Measurements from ENCODE around the gene CAPN13.

CAPN13 gene

GRCh38 chr2:30786923-30787685, 20.1 kb downstream of the CAPN13 start:
- DNase-seq (ENCODE audit: low read depth): no peak

GRCh38 chr2:30784682-30785081, 22.6 kb downstream of the CAPN13 start:
- DNase-seq (ENCODE audit: low read depth): no peak

- no peak for DNase-seq (ENCODE audit: low read depth)
These were observed 25.2 kb downstream of the CAPN13 start for GRCh38 chr2:30781961-30782533.

DNA sequence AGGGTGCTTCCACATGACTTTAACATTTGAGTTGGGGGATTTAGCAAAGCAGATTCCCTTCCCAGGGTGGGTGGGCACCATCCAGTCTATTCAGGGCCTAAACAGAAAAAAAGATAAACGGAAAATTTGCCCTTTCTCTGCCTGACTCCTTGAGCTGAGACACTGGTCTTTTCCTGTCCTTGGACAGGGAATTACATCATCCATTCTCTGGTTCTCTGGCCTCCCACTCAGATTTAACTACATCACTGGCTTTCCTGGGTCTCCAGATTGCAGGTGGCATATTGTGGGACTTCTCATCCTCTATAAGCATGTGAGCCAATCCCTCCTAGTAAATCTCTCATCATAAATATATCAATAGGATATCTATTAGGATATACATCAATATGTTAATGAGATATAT, 25.8 kb downstream of the CAPN13 start:
- DNase-seq (ENCODE audit: low read depth): no peak

DNA sequence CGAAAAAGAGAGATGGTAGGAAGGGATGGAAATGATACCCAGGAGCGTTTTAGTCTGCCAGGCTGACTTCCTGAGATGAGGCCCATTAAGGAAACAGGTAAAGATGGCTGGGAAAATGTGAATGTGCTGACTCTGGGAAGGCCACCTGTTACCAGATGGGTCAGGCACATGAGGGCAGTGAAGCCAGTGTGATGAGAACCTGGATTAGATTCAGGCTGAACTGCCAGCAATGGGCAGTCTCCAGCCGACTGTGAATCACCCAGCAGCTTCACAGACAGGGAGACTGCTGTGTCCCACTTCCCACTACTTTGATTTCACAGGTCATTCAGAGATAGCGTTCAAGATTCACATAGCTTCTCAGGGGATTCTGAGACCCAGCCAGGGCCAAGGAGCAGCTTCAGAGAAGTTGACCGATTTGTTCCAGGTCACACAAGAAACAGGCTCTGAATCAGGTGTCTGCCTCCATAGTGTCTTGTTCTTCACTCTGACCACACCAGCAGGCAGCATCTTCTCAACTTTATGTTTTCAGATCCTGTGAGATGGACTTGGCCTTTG, 26.4 kb downstream of the CAPN13 start:
- no peak for DNase-seq (ENCODE audit: low read depth)

- no peak for DNase-seq (ENCODE audit: low read depth)
These were observed 28.6 kb downstream of the CAPN13 start for GRCh38 chr2:30778611-30779010.

DNA sequence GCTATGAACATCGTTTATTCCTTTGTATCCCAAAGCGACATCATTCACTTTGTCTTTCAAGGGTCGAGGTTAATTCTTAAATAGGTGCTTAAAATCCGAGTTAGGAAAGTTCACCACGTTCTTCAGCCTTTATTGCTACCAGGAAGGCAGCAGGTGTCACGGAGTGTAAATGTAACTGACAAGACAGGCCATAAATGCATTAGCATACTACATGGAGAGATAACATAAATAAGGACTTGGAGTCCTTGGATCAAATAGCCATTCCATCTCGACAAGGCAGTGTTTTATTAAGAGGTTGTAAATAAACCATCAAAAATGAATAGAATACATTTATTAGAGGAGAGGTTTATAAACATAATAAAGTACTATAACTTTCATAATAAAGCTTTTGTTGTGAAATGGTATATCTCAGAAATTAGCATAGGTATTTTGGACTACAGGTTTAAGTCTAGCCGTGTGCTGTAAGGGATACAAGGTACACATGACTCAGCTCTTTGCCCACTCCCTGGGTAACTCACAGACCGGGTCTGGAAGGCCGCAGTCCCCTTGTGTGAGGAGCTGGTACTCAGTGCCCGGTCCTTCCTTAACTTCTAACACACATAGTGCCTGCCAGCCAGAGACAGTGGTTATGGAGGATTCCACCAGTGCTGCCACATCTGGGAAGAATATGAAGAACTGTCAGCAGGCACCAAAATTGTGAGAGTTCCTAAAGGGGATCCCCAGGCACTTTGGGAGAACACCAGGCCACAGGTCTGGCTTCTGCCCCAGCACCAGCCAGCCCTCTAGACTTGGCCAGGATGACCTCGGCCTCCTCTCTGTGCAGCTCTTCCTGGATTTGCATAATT, 29.4 kb downstream of the CAPN13 start:
- no peak for DNase-seq (ENCODE audit: low read depth)

DNA sequence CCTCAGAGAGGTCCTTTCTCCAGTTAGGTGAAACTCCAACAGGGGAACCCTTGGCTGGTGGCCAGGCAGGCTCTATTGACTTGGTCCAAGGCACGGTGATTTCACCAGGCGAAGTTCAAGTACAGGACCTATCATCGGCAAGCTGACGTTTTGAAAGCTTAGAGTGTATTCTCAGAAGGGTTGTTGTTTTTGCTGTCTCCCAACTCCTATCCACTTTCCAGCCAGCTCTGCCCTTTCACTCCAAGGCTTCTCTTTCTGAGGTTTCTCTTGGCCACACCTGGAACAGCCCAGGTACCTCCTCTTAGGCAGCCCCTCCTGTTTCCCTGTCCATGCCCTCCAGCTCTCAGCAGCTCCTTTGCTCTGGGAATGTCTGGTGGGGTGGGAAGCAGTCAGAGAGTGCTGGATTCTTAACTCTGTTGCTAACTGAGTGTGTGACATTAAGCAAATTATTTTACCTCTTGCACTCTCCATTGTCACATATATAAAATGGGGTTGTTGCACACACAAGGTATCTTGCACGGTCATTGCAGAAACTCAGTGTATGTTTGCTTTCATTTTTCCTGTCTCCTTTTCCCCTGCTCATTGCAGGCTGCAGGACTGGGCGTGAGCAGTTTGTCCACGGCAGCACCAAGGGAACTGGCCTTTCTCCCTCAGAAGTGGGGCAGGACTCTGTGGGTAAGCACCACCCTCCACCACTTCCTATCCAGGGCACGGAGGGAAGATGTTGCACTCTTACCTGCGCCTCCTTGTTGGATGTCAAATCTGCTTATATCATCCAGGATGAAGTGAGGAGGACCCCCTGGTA, 30.2 kb downstream of the CAPN13 start:
- no peak for DNase-seq (ENCODE audit: low read depth)

DNA sequence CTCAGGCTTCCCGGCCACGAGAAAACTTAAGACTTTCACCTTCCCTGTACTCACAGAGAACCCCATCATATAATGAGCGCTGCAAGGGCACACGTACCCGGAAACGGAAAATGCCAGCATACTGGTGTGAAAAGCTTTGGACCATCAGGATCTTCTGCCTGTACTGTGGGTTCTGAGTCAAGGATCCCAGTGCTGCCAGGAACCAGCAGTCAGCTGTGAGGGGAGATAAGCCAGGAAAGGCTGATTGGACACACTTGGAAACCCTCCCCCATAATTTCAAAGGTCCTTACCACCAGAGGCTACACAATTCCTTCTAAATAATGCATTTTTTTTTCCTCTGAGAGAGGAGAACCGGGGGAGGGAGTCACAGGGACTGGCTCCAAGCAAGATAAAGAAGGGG, 31.4 kb downstream of the CAPN13 start:
- no peak for DNase-seq (ENCODE audit: low read depth)

DNA sequence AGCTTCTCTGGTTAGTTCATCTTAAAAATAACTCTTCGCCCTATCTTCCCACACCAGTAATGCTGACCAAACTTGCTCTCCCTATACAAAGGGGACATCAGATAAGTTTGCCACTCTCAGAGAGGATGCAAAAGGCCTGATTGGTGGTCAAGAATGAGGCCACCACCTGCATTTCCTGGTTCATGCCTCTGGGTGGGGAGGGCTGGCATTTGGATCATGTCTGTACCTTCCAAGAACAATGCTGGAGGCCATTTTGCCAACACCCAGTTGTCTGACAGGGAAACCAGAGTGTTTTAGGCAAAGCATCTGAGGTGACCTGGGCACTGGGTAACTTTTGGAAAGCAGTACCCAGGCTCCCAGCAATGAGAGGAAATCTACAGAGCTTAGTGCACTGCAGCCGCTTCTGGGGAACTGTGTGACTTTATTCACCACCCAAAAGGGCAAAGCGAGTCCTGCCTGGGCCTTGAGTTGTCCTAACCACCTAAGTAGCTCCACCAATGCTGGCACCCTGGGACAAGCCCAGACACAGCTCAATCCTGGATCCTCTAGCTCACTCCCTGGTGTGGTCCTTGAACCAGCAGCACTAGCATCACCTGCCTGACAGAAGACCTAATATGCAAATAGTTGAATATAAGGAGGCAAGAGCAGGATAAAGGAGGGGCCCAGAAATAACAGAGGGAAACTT, 35.1 kb downstream of the CAPN13 start:
- DNase-seq (ENCODE audit: low read depth): no peak

DNA sequence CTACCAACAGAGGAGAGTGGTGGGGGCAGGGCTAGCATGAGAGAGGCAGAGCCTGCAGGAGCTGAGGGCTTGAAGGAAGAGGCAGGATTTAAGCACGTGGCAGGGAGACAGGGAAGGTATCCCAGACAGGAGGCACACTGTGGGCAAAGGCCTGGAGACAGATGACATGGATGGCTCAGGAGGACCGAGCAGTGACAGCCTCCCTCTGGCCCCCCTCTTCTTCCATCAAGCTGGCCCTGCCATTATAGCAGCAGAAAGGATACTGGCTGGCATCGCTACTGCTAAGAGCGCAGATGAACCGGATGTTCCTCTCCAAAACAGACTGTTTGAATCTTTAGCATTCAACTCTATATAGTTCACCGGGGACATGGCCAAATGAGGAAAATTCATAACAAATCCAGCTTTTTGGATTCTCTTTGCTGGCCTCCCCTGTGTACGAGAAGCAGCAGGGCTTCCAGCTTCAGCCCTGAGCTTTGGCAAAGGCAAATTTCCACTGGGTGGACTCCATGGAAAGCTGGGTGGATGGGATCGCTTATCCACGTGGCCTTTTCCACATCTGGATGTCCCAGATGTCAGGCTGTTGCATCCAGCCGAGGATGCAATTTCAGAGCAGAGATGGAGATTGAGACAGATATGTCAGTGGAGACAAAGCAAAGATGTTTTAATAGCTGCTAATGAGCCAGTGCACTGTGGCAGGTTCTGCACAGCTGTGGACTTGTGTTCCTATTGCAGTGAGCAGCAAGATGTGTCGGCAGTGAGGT, 36.2 kb downstream of the CAPN13 start:
- DNase-seq (ENCODE audit: low read depth): no peak

DNA sequence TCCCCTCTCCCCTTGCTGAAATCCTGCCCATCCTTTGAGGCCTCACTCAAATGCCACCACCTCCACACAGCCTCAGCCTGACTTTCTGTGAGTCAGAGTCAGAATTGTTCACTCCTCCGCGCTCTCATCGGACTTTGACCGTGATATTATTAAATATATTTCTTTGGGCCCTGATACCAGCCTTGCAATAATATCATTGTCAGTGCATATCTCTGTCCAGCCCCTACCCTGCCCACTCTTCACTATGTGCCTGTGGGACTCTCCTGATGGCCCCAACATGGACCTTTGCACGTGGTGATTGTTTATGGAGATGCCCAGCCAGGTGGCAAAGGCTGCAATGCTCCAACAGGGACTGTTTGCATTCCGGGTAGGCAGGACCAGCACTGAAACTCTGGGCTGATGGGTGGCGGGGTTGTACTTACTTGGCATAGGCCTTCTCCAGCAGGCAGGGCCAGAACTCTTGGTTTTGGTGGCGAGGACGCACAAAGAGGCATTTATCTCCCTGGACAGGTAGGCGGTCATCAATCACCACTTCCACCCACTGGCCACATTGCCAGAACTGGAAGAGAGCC, 37.3 kb downstream of the CAPN13 start:
- DNase-seq (ENCODE audit: low read depth): no peak

GRCh38 chr2:30769481-30769780, 37.8 kb downstream of the CAPN13 start:
- no peak for DNase-seq (ENCODE audit: low read depth)

DNA sequence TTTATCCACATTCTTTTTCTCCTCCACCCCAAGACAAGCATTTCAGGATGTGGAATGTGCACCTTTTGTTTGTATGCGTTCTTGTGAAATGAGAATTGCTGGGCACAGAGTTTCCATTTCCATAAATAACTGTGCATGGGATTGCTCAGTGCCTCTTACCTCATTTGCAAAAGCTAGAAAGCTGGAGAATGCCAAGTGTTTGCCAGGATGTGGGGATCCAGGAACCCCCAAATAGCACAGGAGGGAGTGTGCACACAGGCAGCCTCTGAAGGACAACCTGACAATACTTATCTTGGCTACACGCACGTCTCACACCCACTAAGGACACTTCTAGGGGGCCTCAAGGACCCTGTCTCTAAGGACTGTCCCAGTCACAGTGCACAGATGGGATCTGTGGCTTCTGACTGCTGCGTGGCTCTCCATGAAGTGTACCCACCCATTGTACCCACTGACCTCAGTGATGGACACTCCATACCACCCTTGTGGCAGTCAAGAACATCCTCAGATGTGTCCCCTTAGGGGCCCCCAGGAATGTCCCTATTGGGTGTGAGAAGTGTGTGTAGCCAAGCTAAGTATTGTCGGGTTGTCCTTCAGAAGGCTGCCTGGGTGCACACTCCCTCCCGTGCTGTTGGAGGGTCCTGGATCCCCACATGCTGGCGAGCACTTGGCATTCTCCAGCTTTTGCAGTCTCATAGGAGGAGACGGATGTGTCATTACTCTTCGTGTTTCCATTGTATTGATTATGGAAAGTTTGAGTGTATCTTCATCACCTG, 38.4 kb downstream of the CAPN13 start:
- DNase-seq (ENCODE audit: low read depth): no peak

DNA sequence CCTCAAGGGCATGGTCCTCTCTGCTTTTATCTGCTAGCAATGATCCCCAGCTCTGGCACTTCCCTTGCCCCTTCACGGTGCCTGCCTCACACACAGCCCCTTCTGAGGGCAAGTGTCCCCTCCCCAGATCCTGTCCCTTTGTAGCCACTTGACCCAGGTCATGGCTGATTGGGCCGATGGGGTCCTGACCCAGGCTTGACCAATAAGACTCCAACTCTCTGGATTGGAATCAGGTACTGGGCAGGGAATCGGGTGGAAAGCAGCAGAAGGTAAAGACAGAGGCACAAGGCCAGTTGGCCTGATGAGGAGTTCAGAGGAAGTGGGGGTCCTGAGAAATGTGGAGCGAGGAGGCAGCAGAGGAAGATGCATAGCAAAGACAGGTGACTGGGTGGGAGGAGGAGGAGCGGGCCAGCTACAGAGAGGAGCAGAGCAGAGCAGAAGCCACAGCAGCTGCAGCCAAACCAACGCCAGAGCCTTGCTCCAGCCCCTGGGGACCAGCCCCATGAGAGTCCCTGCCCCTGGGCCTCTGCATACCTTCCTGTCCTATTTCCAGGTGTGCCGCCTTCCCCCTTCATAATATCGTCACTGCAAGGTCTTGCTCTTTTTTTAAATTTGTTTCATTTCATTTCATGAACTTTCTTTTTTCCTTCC, 39.1 kb downstream of the CAPN13 start:
- no peak for DNase-seq (ENCODE audit: low read depth)

DNA sequence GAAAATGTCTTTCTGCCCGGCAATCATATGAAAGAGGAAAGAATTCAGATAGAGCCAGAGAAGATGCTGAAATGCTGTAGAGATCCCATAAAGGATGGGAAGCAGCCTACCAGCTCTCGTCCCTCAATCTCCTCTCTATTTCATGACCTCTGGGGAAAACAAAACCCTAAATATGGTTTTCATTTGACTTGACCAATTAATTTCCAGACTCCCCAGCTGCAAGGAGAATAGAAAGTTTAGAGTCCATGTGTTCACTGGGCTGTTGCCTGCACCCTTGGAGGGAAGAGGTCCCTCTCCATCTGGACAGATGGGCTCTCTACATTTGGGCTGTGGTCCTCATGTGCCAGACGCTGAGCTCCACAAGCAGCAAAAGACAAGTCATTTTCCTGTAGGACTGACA, 40.6 kb downstream of the CAPN13 start:
- no peak for DNase-seq (ENCODE audit: low read depth)

GRCh38 chr2:30765876-30766470, 41.3 kb downstream of the CAPN13 start:
- no peak for DNase-seq (ENCODE audit: low read depth)

- DNase-seq (ENCODE audit: low read depth): no peak
These were observed 42.1 kb downstream of the CAPN13 start for GRCh38 chr2:30765191-30765590.

All from activated gamma-delta T cell treated with anti-CD3 and anti-CD28 coated beads, Interleukin-2, amount 50 U/mL, for 16 hours (primary cell).